ENCODE measurements around the gene CACNA1G.

CACNA1G gene

GRCh38 chr17:50527949-50528474 lies 32.5 kb upstream of the CACNA1G start:
- no peaks in the 10 kb centered on the region for H3K9me3 ChIP-seq (ENCODE audit: severe bottlenecking)
- H3K36me3 ChIP-seq: no peaks in the 10 kb centered on the region
- TF ChIP-seq CTCF (IDR thresholded peaks at IDR 0.05; ENCODE audit: low read depth, low read length): no peak
- no peaks in the 10 kb centered on the region for H3K27me3 ChIP-seq (ENCODE audit: insufficient read depth, low read depth, severe bottlenecking)
- H3K4me3 ChIP-seq (ENCODE audit: low read depth, low read length): no peak overlapping the region
- DNase-seq: no peak
- H3K27ac ChIP-seq: no peak overlapping the region

- TF ChIP-seq CTCF (IDR thresholded peaks at IDR 0.05; ENCODE audit: low read depth, low read length): no peak
- Histone ChIP-seq H3K27ac (no peak overlapping the region), H3K9me3 (ENCODE audit: severe bottlenecking) (no peaks in the 10 kb centered on the region), H3K36me3 (no peaks in the 10 kb centered on the region), H3K4me3 (ENCODE audit: low read depth, low read length) (no peak overlapping the region), H3K27me3 (ENCODE audit: insufficient read depth, low read depth, severe bottlenecking) (no peaks in the 10 kb centered on the region)
- DNase-seq: no peak
Observed at GRCh38 chr17:50529849-50530248, 30.7 kb upstream of the CACNA1G start.

- Histone ChIP-seq H3K36me3 (no peaks in the 10 kb centered on the region), H3K9me3 (ENCODE audit: severe bottlenecking) (no peaks in the 10 kb centered on the region), H3K4me3 (ENCODE audit: low read depth, low read length) (no peak overlapping the region), H3K27ac (no peak overlapping the region), H3K27me3 (ENCODE audit: insufficient read depth, low read depth, severe bottlenecking) (no peaks in the 10 kb centered on the region)
- DNase-seq: no peak
- TF ChIP-seq CTCF (IDR thresholded peaks at IDR 0.05; ENCODE audit: low read depth, low read length): no peak
Observed at GRCh38 chr17:50531428-50532025, 29.0 kb upstream of the CACNA1G start.

GRCh38 chr17:50532452-50533024 lies 28.0 kb upstream of the CACNA1G start, which contains the start of gene EPN3:
EPN3 (plus strand) TSS chr17:50532735; CDS start chr17:50536557, 3,822 bp downstream.
- TF ChIP-seq CTCF (IDR thresholded peaks at IDR 0.05; ENCODE audit: low read depth, low read length): peak; percentile 8; the same call in 1 of the 2 replicates
- Histone ChIP-seq H3K27me3 (ENCODE audit: insufficient read depth, low read depth, severe bottlenecking) (no peaks in the 10 kb centered on the region), H3K9me3 (ENCODE audit: severe bottlenecking) (no peaks in the 10 kb centered on the region), H3K4me3 (ENCODE audit: low read depth, low read length) (no peak within 1 kb of the TSS), H3K36me3 (no peaks in the 10 kb centered on the region), H3K27ac (no peak within 1 kb of the TSS)
- no peak for DNase-seq

- no peak overlapping the region for H3K27ac ChIP-seq
- H3K36me3 ChIP-seq: no peaks in the 10 kb centered on the region
- no peak for TF ChIP-seq CTCF (IDR thresholded peaks at IDR 0.05; ENCODE audit: low read depth, low read length)
- H3K4me3 ChIP-seq (ENCODE audit: low read depth, low read length): no peak overlapping the region
- no peak for DNase-seq
- H3K9me3 ChIP-seq (ENCODE audit: severe bottlenecking): no peaks in the 10 kb centered on the region
- no peaks in the 10 kb centered on the region for H3K27me3 ChIP-seq (ENCODE audit: insufficient read depth, low read depth, severe bottlenecking)
Observed at GRCh38 chr17:50533185-50533584, 27.3 kb upstream of the CACNA1G start.
